Glutamatergic neuron (in vitro differentiated cells): ENCODE measurements around the gene MINDY1. TPM values are rescaled to one million over a fixed set of nuclear protein-coding genes. Genes with fewer than 3 reads are reported as not detected.

Source experiments
- DNase-seq: peaks from one replicate; pipeline ENCODE4 v3.0.0; 2022
- H3K27ac Mint-ChIP-seq: one replicate; pipeline ENCODE4 v1.8.0; 2020; ENCODE audit warnings: mild to moderate bottlenecking, mixed read lengths, inconsistent platforms; ENCODE audit not compliant: unreplicated experiment
- H3K27me3 Mint-ChIP-seq: one replicate; pipeline ENCODE4 v1.8.0; 2020; ENCODE audit warnings: mild to moderate bottlenecking, moderate library complexity, mixed read lengths, inconsistent platforms; ENCODE audit not compliant: unreplicated experiment
- H3K36me3 Mint-ChIP-seq: one replicate; pipeline ENCODE4 v1.8.0; 2020; ENCODE audit warnings: mild to moderate bottlenecking, mixed read lengths, inconsistent platforms; ENCODE audit not compliant: unreplicated experiment
- H3K4me1 Mint-ChIP-seq: one replicate; pipeline ENCODE4 v1.8.0; 2020; ENCODE audit warnings: mild to moderate bottlenecking, low read depth, mixed read lengths, inconsistent platforms; ENCODE audit not compliant: unreplicated experiment
- H3K4me3 Mint-ChIP-seq: one replicate; pipeline ENCODE4 v1.8.0; 2020; ENCODE audit warnings: mild to moderate bottlenecking, mixed read lengths, inconsistent platforms; ENCODE audit not compliant: unreplicated experiment
- H3K9me3 Mint-ChIP-seq: one replicate; pipeline ENCODE4 v1.8.0; 2020; ENCODE audit warnings: mild to moderate bottlenecking, moderate library complexity, mixed read lengths, inconsistent platforms; ENCODE audit not compliant: unreplicated experiment
- long read RNA-seq: library from polyadenylated mRNA; unstranded; transcript quantifications from one replicate; pipeline ENCODE4 v2.0.0, GENCODE V29; 2020; ENCODE audit not compliant: unreplicated experiment
- total RNA-seq: library from RNA; stranded (reverse); fragmentation: NEBNext Ultra II Directional; extraction: Animal tissue kit (Norgen Biotek cat#: 25700); gene quantifications from one replicate; pipeline ENCODE4 v1.2.1, GENCODE V29; 2021; ENCODE audit not compliant: unreplicated experiment
- TF ChIP-seq, protein P1 (sequence below): fragments of 200-600 bp; sonication (generic); IDR thresholded peaks from one replicate; pipeline ENCODE4 v1.5.0; 2021; ENCODE audit not compliant: partially characterized antibody, unreplicated experiment

Gene MINDY1
- total RNA-seq: 26.2 TPM
- long read RNA-seq, partial matches to known transcripts: 0 of 2 reads
- long read RNA-seq, other reads (novel, unspliced or antisense): 2 of 2 reads

DNA sequence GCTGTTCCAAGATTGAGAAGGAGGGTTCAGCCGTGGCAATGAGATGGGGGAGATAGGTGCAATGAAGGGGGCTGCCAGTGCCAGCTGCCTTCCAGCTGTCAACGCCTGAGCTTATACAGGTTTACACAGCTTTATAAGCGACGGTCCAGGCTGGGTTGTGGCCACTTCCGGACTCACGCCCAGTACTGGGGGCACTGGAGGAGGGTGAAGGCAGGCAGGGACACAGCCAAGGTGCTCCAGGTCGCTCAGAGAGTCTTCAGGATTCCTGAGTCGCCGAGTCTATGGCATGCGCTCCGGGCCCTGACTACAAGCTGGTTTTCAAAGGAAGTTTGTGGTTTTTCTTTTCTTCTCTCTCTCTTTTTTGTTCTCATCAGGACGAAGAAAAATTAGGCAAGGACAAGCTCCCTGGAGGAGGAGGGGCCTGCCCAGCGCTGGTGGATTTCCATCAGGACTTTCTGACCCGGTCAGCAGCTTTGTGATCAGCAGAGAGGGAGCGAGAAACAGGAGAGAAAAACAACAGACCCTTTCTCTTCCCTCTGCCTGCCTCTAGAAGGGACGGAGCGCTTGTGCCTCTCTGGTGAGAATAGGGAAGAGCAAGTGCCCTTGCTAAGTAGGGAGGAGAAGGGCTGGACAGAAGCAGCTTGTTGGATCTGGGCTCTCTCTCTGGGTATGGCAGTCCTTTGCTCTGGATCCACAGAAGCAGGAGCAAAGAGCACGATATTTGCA lies at the start of gene MINDY1:
Gene MINDY1, minus strand, starts transcription at position 576 of the 726 bp plus-strand sequence. CDS start 4,285 bp downstream, outside the sequence.
- peak; percentile 64 for DNase-seq
- TF ChIP-seq, protein P1, sequence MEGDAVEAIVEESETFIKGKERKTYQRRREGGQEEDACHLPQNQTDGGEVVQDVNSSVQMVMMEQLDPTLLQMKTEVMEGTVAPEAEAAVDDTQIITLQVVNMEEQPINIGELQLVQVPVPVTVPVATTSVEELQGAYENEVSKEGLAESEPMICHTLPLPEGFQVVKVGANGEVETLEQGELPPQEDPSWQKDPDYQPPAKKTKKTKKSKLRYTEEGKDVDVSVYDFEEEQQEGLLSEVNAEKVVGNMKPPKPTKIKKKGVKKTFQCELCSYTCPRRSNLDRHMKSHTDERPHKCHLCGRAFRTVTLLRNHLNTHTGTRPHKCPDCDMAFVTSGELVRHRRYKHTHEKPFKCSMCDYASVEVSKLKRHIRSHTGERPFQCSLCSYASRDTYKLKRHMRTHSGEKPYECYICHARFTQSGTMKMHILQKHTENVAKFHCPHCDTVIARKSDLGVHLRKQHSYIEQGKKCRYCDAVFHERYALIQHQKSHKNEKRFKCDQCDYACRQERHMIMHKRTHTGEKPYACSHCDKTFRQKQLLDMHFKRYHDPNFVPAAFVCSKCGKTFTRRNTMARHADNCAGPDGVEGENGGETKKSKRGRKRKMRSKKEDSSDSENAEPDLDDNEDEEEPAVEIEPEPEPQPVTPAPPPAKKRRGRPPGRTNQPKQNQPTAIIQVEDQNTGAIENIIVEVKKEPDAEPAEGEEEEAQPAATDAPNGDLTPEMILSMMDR: no peak
- Mint-ChIP-seq H3K27me3 (peaks cover 10% of the 10 kb centered on the region), H3K4me3 (peak within 1 kb of the TSS; percentile 99), H3K4me1 (peaks cover 32% of the 10 kb centered on the region), H3K27ac (peak within 1 kb of the TSS; percentile 99), H3K9me3 (peaks cover 9% of the 10 kb centered on the region), H3K36me3 (peaks cover 5% of the 10 kb centered on the region)

GRCh38 chr1:151056149-151056548 lies 49.4 kb upstream of the MINDY1 start:
- no peak overlapping the region for H3K27ac Mint-ChIP-seq
- peak overlapping the region; percentile 93 for H3K4me3 Mint-ChIP-seq

DNA sequence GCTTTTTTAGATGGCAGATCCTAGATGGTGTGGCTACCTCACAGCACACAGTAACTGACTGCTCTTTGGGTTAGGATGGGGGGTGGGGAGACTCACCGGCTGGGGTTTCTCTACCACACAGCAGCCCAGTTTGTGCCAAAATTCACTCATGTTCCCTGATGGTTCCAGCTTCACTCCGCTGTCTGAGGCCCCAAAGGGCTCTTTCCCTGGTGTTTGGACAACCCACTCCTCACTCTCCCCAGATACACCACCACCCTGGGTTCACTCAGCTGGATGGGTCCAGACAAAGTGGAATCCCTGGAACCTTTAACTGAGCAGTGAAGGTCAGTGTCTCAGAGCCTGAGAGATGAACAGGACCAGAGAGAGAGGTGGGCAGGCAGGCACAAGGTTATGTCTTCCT lies 48.9 kb upstream of the MINDY1 start:
- Mint-ChIP-seq H3K36me3 (peaks cover 4% of the 10 kb centered on the region), H3K27ac (no peak overlapping the region), H3K9me3 (peaks cover 27% of the 10 kb centered on the region), H3K4me3 (peak overlapping the region; percentile 20), H3K27me3 (peaks cover 24% of the 10 kb centered on the region), H3K4me1 (peaks cover 16% of the 10 kb centered on the region)
- DNase-seq: no peak
- TF ChIP-seq, protein P1: no peak

More at GRCh38 chr1:151056149-151056548, 49.4 kb upstream of the MINDY1 start:
- no peak for DNase-seq
- peaks cover 4% of the 10 kb centered on the region for H3K36me3 Mint-ChIP-seq
- H3K4me1 Mint-ChIP-seq: peaks cover 16% of the 10 kb centered on the region
- TF ChIP-seq, protein P1: no peak
- peaks cover 33% of the 10 kb centered on the region for H3K9me3 Mint-ChIP-seq
- H3K27me3 Mint-ChIP-seq: peaks cover 30% of the 10 kb centered on the region

GRCh38 chr1:151054971-151055547 lies 48.4 kb upstream of the MINDY1 start:
- peaks cover 22% of the 10 kb centered on the region for H3K9me3 Mint-ChIP-seq
- TF ChIP-seq, protein P1: no peak
- H3K27ac Mint-ChIP-seq: no peak overlapping the region
- peaks cover 19% of the 10 kb centered on the region for H3K27me3 Mint-ChIP-seq
- H3K36me3 Mint-ChIP-seq: peaks cover 4% of the 10 kb centered on the region
- H3K4me1 Mint-ChIP-seq: peaks cover 16% of the 10 kb centered on the region
- no peak overlapping the region for H3K4me3 Mint-ChIP-seq
- no peak for DNase-seq
